ENCODE measurements around the gene GRM1.

Gene GRM1

GRCh38 chr6:146149770-146150169 is 120.9 kb downstream of the GRM1 start:
- no peak overlapping the region for H3K9ac ChIP-seq (ENCODE audit: low read depth, low read length, poor library complexity, severe bottlenecking)
- H3K9me2 ChIP-seq (replicated peaks; ENCODE audit: low read depth, low read length) = no peaks in the 10 kb centered on the region
- H3K4me3 ChIP-seq (ENCODE audit: low read length, poor library complexity, severe bottlenecking) = no peak overlapping the region
- no peaks in the 10 kb centered on the region for H3F3A ChIP-seq (ENCODE audit: low read depth)
- TF ChIP-seq CTCF (conservative IDR thresholded peaks at IDR 0.05; ENCODE audit: low read length) (no peak), EZH2phosphoT487 (IDR thresholded peaks at IDR 0.05; ENCODE audit: borderline replicate concordance) (no peak)
- H2AFZ ChIP-seq (ENCODE audit: low read length) = no peak overlapping the region
- H3K4me2 ChIP-seq (ENCODE audit: low read depth, low read length, poor library complexity, severe bottlenecking) = peak overlapping the region; percentile 7
- no peaks in the 10 kb centered on the region for H3K79me2 ChIP-seq (ENCODE audit: insufficient read depth, low read length)
- H3K36me3 ChIP-seq (ENCODE audit: insufficient read depth, low read length) = no peaks in the 10 kb centered on the region
- H3K27me3 ChIP-seq (ENCODE audit: insufficient read depth, low read length, poor library complexity, severe bottlenecking) = no peaks in the 10 kb centered on the region
- no peaks in the 10 kb centered on the region for H4K20me1 ChIP-seq (ENCODE audit: insufficient read depth, low read length, poor library complexity, severe bottlenecking)
- no peaks in the 10 kb centered on the region for H3K9me3 ChIP-seq (ENCODE audit: insufficient read depth, low read depth, low read length)
- no peaks in the 10 kb centered on the region for H3K4me1 ChIP-seq (ENCODE audit: insufficient read depth, low read length, poor library complexity, severe bottlenecking)

GRCh38 chr6:146153040-146153758 is 124.3 kb downstream of the GRM1 start:
- no peaks in the 10 kb centered on the region for H3K9me3 ChIP-seq (ENCODE audit: insufficient read depth, low read depth, low read length)
- H3K9me2 ChIP-seq (replicated peaks; ENCODE audit: low read depth, low read length) = no peaks in the 10 kb centered on the region
- no peaks in the 10 kb centered on the region for H3K36me3 ChIP-seq (ENCODE audit: insufficient read depth, low read length)
- H3K4me3 ChIP-seq (ENCODE audit: low read length, poor library complexity, severe bottlenecking) = no peak overlapping the region
- H3K9ac ChIP-seq (ENCODE audit: low read depth, low read length, poor library complexity, severe bottlenecking) = no peak overlapping the region
- H3K4me1 ChIP-seq (ENCODE audit: insufficient read depth, low read length, poor library complexity, severe bottlenecking) = no peaks in the 10 kb centered on the region
- H3K27me3 ChIP-seq (ENCODE audit: insufficient read depth, low read length, poor library complexity, severe bottlenecking) = no peaks in the 10 kb centered on the region
- no peaks in the 10 kb centered on the region for H3F3A ChIP-seq (ENCODE audit: low read depth)
- TF ChIP-seq EZH2phosphoT487 (IDR thresholded peaks at IDR 0.05; ENCODE audit: borderline replicate concordance) = no peak
- TF ChIP-seq CTCF (conservative IDR thresholded peaks at IDR 0.05; ENCODE audit: low read length) = no peak
- H2AFZ ChIP-seq (ENCODE audit: low read length) = no peak overlapping the region
- no peaks in the 10 kb centered on the region for H3K79me2 ChIP-seq (ENCODE audit: insufficient read depth, low read length)
- H4K20me1 ChIP-seq (ENCODE audit: insufficient read depth, low read length, poor library complexity, severe bottlenecking) = no peaks in the 10 kb centered on the region
- no peak overlapping the region for H3K4me2 ChIP-seq (ENCODE audit: low read depth, low read length, poor library complexity, severe bottlenecking)

- Histone ChIP-seq H4K20me1 (ENCODE audit: insufficient read depth, low read length, poor library complexity, severe bottlenecking) (no peaks in the 10 kb centered on the region), H3K9ac (ENCODE audit: low read depth, low read length, poor library complexity, severe bottlenecking) (no peak overlapping the region), H3F3A (ENCODE audit: low read depth) (no peaks in the 10 kb centered on the region), H3K4me2 (ENCODE audit: low read depth, low read length, poor library complexity, severe bottlenecking) (no peak overlapping the region), H3K9me2 (replicated peaks; ENCODE audit: low read depth, low read length) (no peaks in the 10 kb centered on the region), H3K27me3 (ENCODE audit: insufficient read depth, low read length, poor library complexity, severe bottlenecking) (no peaks in the 10 kb centered on the region), H3K9me3 (ENCODE audit: insufficient read depth, low read depth, low read length) (no peaks in the 10 kb centered on the region), H3K4me1 (ENCODE audit: insufficient read depth, low read length, poor library complexity, severe bottlenecking) (no peaks in the 10 kb centered on the region), H2AFZ (ENCODE audit: low read length) (no peak overlapping the region), H3K36me3 (ENCODE audit: insufficient read depth, low read length) (no peaks in the 10 kb centered on the region), H3K4me3 (ENCODE audit: low read length, poor library complexity, severe bottlenecking) (no peak overlapping the region), H3K79me2 (ENCODE audit: insufficient read depth, low read length) (no peaks in the 10 kb centered on the region)
- TF ChIP-seq EZH2phosphoT487 (IDR thresholded peaks at IDR 0.05; ENCODE audit: borderline replicate concordance) = no peak
- no peak for TF ChIP-seq CTCF (conservative IDR thresholded peaks at IDR 0.05; ENCODE audit: low read length)
Observed at GRCh38 chr6:146154197-146154596, 125.3 kb downstream of the GRM1 start.

Measured in Loucy (cell line).